HG03378 (cell line): ENCODE results near the gene ENTREP1.
"Not testable (repeated sequence)": the region's sequence is repeated elsewhere in the genome, so short reads cannot be mapped to it uniquely, and the experiment has no call there.

ENCODE experiments used
- ATAC-seq: cut with Tn5 transposase; IDR thresholded peaks from one replicate; pipeline ENCODE4 v1.9.1; 2021; ENCODE audit warnings: mild to moderate bottlenecking, moderate library complexity; ENCODE audit not compliant: unreplicated experiment

ENTREP1 gene

GRCh38 chr9:69400470-69400869, 75.5 kb downstream of the ENTREP1 start:
- no peak for ATAC-seq

GRCh38 chr9:69409936-69410335, 84.9 kb downstream of the ENTREP1 start:
- not testable (repeated sequence) for ATAC-seq

GRCh38 chr9:69411246-69411645, 86.2 kb downstream of the ENTREP1 start:
- no peak for ATAC-seq

GRCh38 chr9:69411931-69412740, 87.1 kb downstream of the ENTREP1 start:
- ATAC-seq: no peak

- no peak for ATAC-seq
These were observed 87.7 kb downstream of the ENTREP1 start for GRCh38 chr9:69412741-69413150.

- no peak for ATAC-seq
These were observed 95.7 kb downstream of the ENTREP1 start for GRCh38 chr9:69420611-69421270.

- ATAC-seq: no peak
These were observed 97.1 kb downstream of the ENTREP1 start for GRCh38 chr9:69421908-69422801.

- no peak for ATAC-seq
These were observed 100.3 kb downstream of the ENTREP1 start for GRCh38 chr9:69425136-69425801.

- no peak for ATAC-seq
These were observed 102.3 kb downstream of the ENTREP1 start for GRCh38 chr9:69427286-69427685.

- no peak for ATAC-seq
These were observed 103.2 kb downstream of the ENTREP1 start for GRCh38 chr9:69428017-69428785.

GRCh38 chr9:69429281-69429680, 104.3 kb downstream of the ENTREP1 start:
- no peak for ATAC-seq

- ATAC-seq: no peak
These were observed 105.2 kb downstream of the ENTREP1 start for GRCh38 chr9:69430206-69430605.

GRCh38 chr9:69431203-69431602, 106.2 kb downstream of the ENTREP1 start:
- ATAC-seq: no peak

- no peak for ATAC-seq
These were observed 106.8 kb downstream of the ENTREP1 start for GRCh38 chr9:69431777-69432176.

- ATAC-seq: no peak
These were observed 107.6 kb downstream of the ENTREP1 start for GRCh38 chr9:69432623-69433022.

- ATAC-seq: no peak
These were observed 108.4 kb downstream of the ENTREP1 start for GRCh38 chr9:69433392-69433791.

- no peak for ATAC-seq
These were observed 109.0 kb downstream of the ENTREP1 start for GRCh38 chr9:69433968-69434367.

- not testable (repeated sequence) for ATAC-seq
These were observed 114.6 kb downstream of the ENTREP1 start for GRCh38 chr9:69439654-69440053.

- ATAC-seq: not testable (repeated sequence)
These were observed 115.4 kb downstream of the ENTREP1 start for GRCh38 chr9:69440254-69440955.
